GM10266 (cell line): ENCODE measurements around the gene NADK.

ENCODE experiments used
- DNase-seq: peaks from one replicate; pipeline ENCODE4 v3.0.0; 2012; ENCODE audit errors: extremely low spot score
- CTCF ChIP-seq: IDR thresholded peaks from 2 replicates; pipeline ENCODE4 v1.5.1; 2012; ENCODE audit warnings: mild to moderate bottlenecking, low read depth; ENCODE audit not compliant: control insufficient read depth, insufficient read depth; ENCODE audit errors: missing control alignments

NADK gene

GRCh38 chr1:1815606-1816281 lies 37.5 kb upstream of the NADK start:
- DNase-seq = no peak
- TF ChIP-seq CTCF = no peak

- no peak for TF ChIP-seq CTCF
- no peak for DNase-seq
These were observed 31.2 kb upstream of the NADK start for GRCh38 chr1:1809489-1809888.

DNA sequence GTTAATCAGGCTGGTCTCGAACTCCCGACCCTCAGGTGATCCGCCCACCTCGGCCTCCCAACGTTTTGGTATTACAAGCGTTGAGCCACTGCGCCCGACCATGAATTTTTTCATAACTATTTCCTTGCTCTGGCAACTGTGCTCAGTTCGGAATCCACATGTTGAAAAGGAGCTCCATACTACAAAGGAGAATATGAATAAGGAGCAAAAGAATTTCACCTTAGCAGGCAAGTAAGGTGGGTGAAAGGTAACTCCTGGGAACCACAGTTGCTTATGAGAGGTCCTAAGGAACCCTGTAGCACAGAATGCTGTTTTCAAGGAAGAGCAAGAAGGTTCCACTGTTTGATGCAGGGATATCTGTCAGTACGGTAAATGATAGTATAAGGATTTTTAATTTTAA lies 29.9 kb upstream of the NADK start:
- TF ChIP-seq CTCF = no peak
- DNase-seq = no peak

DNA sequence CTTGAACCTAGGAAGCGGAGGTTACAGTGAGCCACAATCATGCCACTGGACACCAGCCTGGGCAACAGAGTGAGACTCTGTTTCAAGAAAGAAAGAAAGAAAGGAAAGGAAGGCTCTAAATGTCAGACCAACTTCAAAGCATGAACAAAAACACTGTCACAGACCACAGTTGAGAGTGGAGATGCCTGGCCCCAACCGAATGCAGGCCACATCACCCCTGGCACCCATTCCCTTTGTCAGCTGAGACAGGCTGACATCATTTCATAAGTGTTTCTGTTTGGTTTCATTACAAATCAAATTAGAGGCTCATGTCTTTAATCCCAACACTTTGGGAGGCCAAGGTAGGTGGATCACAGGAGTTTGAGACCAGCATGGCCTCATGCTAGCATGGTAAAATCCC lies 28.6 kb upstream of the NADK start:
- DNase-seq = no peak
- TF ChIP-seq CTCF = no peak

GRCh38 chr1:1804301-1804700 lies 26.0 kb upstream of the NADK start:
- no peak for TF ChIP-seq CTCF
- DNase-seq = no peak

- no peak for TF ChIP-seq CTCF
These were observed 24.6 kb upstream of the NADK start for GRCh38 chr1:1802871-1803270.

DNA sequence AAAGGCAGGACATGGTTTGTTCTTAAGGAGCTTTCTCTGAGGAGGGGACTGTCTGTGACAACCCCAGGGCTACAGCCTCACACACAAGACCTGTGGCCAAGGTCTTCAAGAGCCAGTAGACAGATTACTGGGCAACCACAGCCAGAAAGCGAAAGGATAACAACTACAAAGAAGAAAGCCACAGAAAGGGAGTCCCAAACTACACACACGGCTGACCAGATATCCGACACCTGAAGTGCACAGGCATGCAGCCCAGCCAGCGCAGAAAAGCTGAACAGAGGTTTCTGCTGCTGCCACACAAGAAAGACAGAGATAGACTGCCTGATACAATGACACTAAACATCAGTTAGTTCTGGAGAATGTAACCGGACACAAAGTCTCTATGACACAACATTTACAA lies 21.4 kb upstream of the NADK start:
- TF ChIP-seq CTCF = no peak

More at GRCh38 chr1:1802871-1803270, 24.6 kb upstream of the NADK start:
- DNase-seq = no peak

More for the DNA sequence above, 21.4 kb upstream of the NADK start:
- DNase-seq = peak; percentile 79
